IPS-18a (cell line): ENCODE data around the gene RHOC.

ENCODE experiments used
- H3K27ac ChIP-seq: one replicate; pipeline ENCODE4 v1.5.1; 2013; ENCODE audit warnings: low read length
- H3K27me3 ChIP-seq: one replicate; pipeline ENCODE4 v1.6.1; 2013; ENCODE audit warnings: mild to moderate bottlenecking, low read length; ENCODE audit not compliant: control insufficient read depth, insufficient read depth
- H3K36me3 ChIP-seq: one replicate; pipeline ENCODE4 v1.6.1; 2013; ENCODE audit warnings: low read depth, low read length; ENCODE audit not compliant: control insufficient read depth
- H3K4me1 ChIP-seq: one replicate; pipeline ENCODE4 v1.6.1; 2013; ENCODE audit warnings: low read depth, low read length; ENCODE audit not compliant: control insufficient read depth
- H3K4me3 ChIP-seq: one replicate; pipeline ENCODE4 v1.5.1; 2013; ENCODE audit warnings: low read length
- H3K9ac ChIP-seq: one replicate; pipeline ENCODE4 v1.6.1; 2013; ENCODE audit warnings: mild to moderate bottlenecking, low read length, moderate library complexity
- H3K9me3 ChIP-seq: one replicate; pipeline ENCODE4 v1.6.1; 2013; ENCODE audit warnings: low read depth, low read length; ENCODE audit not compliant: control insufficient read depth

RHOC gene

GRCh38 chr1:112715264-112716053, 8.5 kb upstream of the RHOC start, which contains the start of gene PPM1J:
Gene PPM1J, minus strand, starts transcription at chr1:112715332. Its CDS starts 31 bp downstream, at chr1:112715301.
- H3K4me1 ChIP-seq: peaks cover 29% of the 10 kb centered on the region
- H3K9me3 ChIP-seq: no peaks in the 10 kb centered on the region
- peaks cover 5% of the 10 kb centered on the region for H3K36me3 ChIP-seq
- peak within 1 kb of the TSS; percentile 75 for H3K4me3 ChIP-seq
- no peak within 1 kb of the TSS for H3K27ac ChIP-seq
- peaks cover 46% of the 10 kb centered on the region for H3K27me3 ChIP-seq
- peak within 1 kb of the TSS; percentile 34 for H3K9ac ChIP-seq

GRCh38 chr1:112714313-112715263, 7.7 kb upstream of the RHOC start:
- Histone ChIP-seq H3K9me3 (no peaks in the 10 kb centered on the region), H3K36me3 (peaks cover 11% of the 10 kb centered on the region), H3K9ac (peak overlapping the region; percentile 30), H3K4me1 (peaks cover 29% of the 10 kb centered on the region), H3K27me3 (peaks cover 37% of the 10 kb centered on the region), H3K4me3 (peak overlapping the region; percentile 75), H3K27ac (no peak overlapping the region)

GRCh38 chr1:112713466-112714312, 6.8 kb upstream of the RHOC start:
- Histone ChIP-seq H3K9ac (no peak overlapping the region), H3K27me3 (peaks cover 28% of the 10 kb centered on the region), H3K9me3 (no peaks in the 10 kb centered on the region), H3K4me3 (peak overlapping the region; percentile 75), H3K36me3 (peaks cover 11% of the 10 kb centered on the region), H3K27ac (no peak overlapping the region), H3K4me1 (peaks cover 29% of the 10 kb centered on the region)

- Histone ChIP-seq H3K27ac (no peak overlapping the region), H3K4me3 (no peak overlapping the region), H3K9me3 (no peaks in the 10 kb centered on the region), H3K9ac (no peak overlapping the region), H3K4me1 (peaks cover 32% of the 10 kb centered on the region), H3K27me3 (peaks cover 32% of the 10 kb centered on the region), H3K36me3 (peaks cover 11% of the 10 kb centered on the region)
Observed at GRCh38 chr1:112712701-112713128, 5.8 kb upstream of the RHOC start.

- Histone ChIP-seq H3K27me3 (peaks cover 35% of the 10 kb centered on the region), H3K36me3 (peaks cover 11% of the 10 kb centered on the region), H3K4me3 (no peak overlapping the region), H3K9ac (no peak overlapping the region), H3K9me3 (no peaks in the 10 kb centered on the region), H3K4me1 (peaks cover 34% of the 10 kb centered on the region), H3K27ac (no peak overlapping the region)
Observed at GRCh38 chr1:112712191-112712590, 5.3 kb upstream of the RHOC start.

- Histone ChIP-seq H3K9me3 (no peaks in the 10 kb centered on the region), H3K36me3 (peaks cover 11% of the 10 kb centered on the region), H3K27ac (no peak overlapping the region), H3K4me3 (no peak overlapping the region), H3K27me3 (peaks cover 35% of the 10 kb centered on the region), H3K4me1 (peaks cover 34% of the 10 kb centered on the region), H3K9ac (no peak overlapping the region)
Observed at GRCh38 chr1:112711670-112712069, 4.7 kb upstream of the RHOC start.

- Histone ChIP-seq H3K27ac (no peak overlapping the region), H3K36me3 (peaks cover 11% of the 10 kb centered on the region), H3K9ac (no peak overlapping the region), H3K9me3 (no peaks in the 10 kb centered on the region), H3K4me1 (peaks cover 32% of the 10 kb centered on the region), H3K27me3 (peaks cover 33% of the 10 kb centered on the region), H3K4me3 (no peak overlapping the region)
Observed at GRCh38 chr1:112711041-112711440, 4.1 kb upstream of the RHOC start.

- no peaks in the 10 kb centered on the region for H3K9me3 ChIP-seq
- no peak overlapping the region for H3K9ac ChIP-seq
- peaks cover 11% of the 10 kb centered on the region for H3K36me3 ChIP-seq
- H3K4me3 ChIP-seq: no peak overlapping the region
- H3K27me3 ChIP-seq: peaks cover 32% of the 10 kb centered on the region
- H3K4me1 ChIP-seq: peaks cover 32% of the 10 kb centered on the region
- no peak overlapping the region for H3K27ac ChIP-seq
Observed at GRCh38 chr1:112710586-112710985, 3.7 kb upstream of the RHOC start.

GRCh38 chr1:112710159-112710558, 3.2 kb upstream of the RHOC start:
- no peaks in the 10 kb centered on the region for H3K9me3 ChIP-seq
- no peak overlapping the region for H3K27ac ChIP-seq
- peaks cover 32% of the 10 kb centered on the region for H3K27me3 ChIP-seq
- no peak overlapping the region for H3K9ac ChIP-seq
- H3K4me1 ChIP-seq: peaks cover 36% of the 10 kb centered on the region
- H3K36me3 ChIP-seq: peaks cover 11% of the 10 kb centered on the region
- no peak overlapping the region for H3K4me3 ChIP-seq

GRCh38 chr1:112708489-112708888, 1.6 kb upstream of the RHOC start:
- Histone ChIP-seq H3K4me1 (peaks cover 40% of the 10 kb centered on the region), H3K27me3 (peaks cover 29% of the 10 kb centered on the region), H3K36me3 (peaks cover 11% of the 10 kb centered on the region), H3K9me3 (no peaks in the 10 kb centered on the region), H3K4me3 (no peak overlapping the region), H3K9ac (no peak overlapping the region), H3K27ac (no peak overlapping the region)

GRCh38 chr1:112708002-112708448, 1.1 kb upstream of the RHOC start:
- Histone ChIP-seq H3K9ac (no peak overlapping the region), H3K4me1 (peaks cover 38% of the 10 kb centered on the region), H3K27me3 (peaks cover 28% of the 10 kb centered on the region), H3K9me3 (no peaks in the 10 kb centered on the region), H3K4me3 (peak overlapping the region; percentile 70), H3K36me3 (peaks cover 11% of the 10 kb centered on the region), H3K27ac (no peak overlapping the region)
